ENCODE results near the gene MAPK10.
"Not testable (repeated sequence)": the region's sequence is repeated elsewhere in the genome, so short reads cannot be mapped to it uniquely, and the experiment has no call there.

The MAPK10 gene

DNA sequence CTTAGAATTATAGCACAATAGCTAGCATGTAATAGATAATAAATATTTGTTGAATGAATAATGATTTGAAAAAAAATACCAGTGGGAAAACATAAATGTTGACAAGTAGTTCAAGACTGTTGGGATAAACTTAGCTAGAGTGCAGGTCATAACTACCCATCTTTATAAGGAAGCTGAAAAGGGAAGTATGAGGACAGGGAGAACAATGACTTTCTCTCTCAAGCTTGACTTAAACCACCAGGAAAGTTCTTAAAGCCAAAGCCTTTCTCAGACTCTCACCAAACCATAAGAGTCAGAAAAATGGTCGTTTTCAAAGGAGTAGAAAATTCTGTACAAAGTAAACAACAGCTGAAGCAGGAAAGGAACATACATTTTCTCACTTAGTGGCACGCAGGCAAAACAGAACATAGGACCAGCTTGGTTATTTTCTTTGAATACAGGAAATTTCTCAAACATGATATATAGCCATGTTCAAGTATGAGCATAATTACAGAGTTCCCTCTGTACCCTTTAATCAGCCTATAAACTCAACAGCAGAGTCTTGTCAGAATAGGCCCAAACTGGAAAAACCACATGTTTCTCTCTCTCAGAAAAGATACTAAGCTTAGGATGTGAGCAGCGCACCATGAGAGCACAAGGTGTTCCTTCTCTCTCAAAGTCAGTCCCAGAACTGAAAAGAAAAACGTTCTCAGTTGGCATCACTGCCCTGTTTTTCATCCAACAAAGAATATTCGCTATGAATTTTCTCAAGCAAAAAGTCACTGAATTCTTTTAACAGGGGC lies 28.7 kb downstream of the MAPK10 start (continued):
- no peak for TF ChIP-seq ZNF473 (tag by site-specific recombination; IDR thresholded peaks at IDR 0.05)
- TF ChIP-seq ZNF768 (tag by site-specific recombination; IDR thresholded peaks at IDR 0.05): no peak

DNA sequence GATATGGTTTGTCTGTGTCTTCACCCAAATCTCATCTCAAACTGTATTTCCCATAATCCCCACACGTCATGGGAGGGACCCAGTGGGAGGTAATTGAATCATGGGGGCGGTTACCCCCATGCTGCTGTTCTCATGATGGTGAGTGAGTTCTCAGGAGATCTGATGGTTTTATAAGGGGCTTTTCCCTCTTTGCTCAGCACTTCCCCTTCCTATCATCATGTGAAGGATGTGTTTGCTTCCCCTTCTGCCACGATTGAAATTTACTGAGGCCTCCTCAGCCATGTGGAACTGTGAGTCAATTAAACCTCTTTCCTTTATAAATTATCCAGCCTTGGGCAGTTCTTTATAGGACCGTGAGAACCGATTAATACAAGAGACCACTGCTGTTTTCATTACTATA lies 29.4 kb downstream of the MAPK10 start:
- H3K9me3 ChIP-seq (ENCODE audit: control insufficient read depth, insufficient read depth, low read depth, low read length); H3K36me3 ChIP-seq (ENCODE audit: control insufficient read depth in 2 of 2, insufficient read depth in 1 of 2, low read length in 2 of 2); H3K4me1 ChIP-seq (ENCODE audit: control insufficient read depth, insufficient read depth, low read length); H3K27ac ChIP-seq (ENCODE audit: extremely low read depth, low read depth, low read length); H3K4me3 ChIP-seq (ENCODE audit: low read depth, low read length); POLR2A ChIA-PET; CTCF ChIA-PET: not testable (repeated sequence)

DNA sequence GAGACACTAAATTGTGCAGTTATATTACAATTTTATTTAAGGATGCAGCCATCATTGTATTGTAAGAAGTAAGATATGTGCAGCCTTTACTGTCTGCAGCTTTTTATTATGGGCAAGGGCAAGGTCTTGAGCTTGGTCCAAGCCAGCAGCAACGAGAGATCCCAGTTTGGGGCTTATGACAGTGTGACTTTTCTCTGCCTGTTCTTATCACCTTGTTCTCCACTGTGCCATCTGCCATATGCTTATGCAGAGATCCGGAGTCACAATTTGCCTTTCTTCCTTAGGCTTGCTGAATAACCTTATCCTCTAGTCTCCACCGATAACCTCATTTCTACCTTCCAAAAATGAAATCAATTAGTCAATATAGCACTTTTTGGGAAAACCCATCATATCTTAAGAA lies 30.4 kb downstream of the MAPK10 start:
- H3K27ac ChIP-seq (ENCODE audit: extremely low read depth, low read depth, low read length): no peak overlapping the region
- no peaks in the 10 kb centered on the region for H3K4me1 ChIP-seq (ENCODE audit: control insufficient read depth, insufficient read depth, low read length)
- CTCF ChIA-PET: no interaction called here
- POLR2A ChIA-PET: no interaction called here
- H3K36me3 ChIP-seq (ENCODE audit: control insufficient read depth in 2 of 2, insufficient read depth in 1 of 2, low read length in 2 of 2): no peaks in the 10 kb centered on the region
- TF ChIP-seq ZNF426 (tag by site-specific recombination; IDR thresholded peaks at IDR 0.05): no peak
- TF ChIP-seq ZNF521 (tag by site-specific recombination; IDR thresholded peaks at IDR 0.05): no peak
- no peak for TF ChIP-seq ZNF266 (tag by site-specific recombination; IDR thresholded peaks at IDR 0.05; ENCODE audit: low read depth)
- TF ChIP-seq ZNF514 (tag by site-specific recombination; IDR thresholded peaks at IDR 0.05): no peak
- TF ChIP-seq ZNF433 (tag by site-specific recombination; IDR thresholded peaks at IDR 0.05; ENCODE audit: low read depth): no peak
- TF ChIP-seq ZNF777 (tag by site-specific recombination; IDR thresholded peaks at IDR 0.05; ENCODE audit: borderline replicate concordance): no peak
- TF ChIP-seq, protein P1, sequence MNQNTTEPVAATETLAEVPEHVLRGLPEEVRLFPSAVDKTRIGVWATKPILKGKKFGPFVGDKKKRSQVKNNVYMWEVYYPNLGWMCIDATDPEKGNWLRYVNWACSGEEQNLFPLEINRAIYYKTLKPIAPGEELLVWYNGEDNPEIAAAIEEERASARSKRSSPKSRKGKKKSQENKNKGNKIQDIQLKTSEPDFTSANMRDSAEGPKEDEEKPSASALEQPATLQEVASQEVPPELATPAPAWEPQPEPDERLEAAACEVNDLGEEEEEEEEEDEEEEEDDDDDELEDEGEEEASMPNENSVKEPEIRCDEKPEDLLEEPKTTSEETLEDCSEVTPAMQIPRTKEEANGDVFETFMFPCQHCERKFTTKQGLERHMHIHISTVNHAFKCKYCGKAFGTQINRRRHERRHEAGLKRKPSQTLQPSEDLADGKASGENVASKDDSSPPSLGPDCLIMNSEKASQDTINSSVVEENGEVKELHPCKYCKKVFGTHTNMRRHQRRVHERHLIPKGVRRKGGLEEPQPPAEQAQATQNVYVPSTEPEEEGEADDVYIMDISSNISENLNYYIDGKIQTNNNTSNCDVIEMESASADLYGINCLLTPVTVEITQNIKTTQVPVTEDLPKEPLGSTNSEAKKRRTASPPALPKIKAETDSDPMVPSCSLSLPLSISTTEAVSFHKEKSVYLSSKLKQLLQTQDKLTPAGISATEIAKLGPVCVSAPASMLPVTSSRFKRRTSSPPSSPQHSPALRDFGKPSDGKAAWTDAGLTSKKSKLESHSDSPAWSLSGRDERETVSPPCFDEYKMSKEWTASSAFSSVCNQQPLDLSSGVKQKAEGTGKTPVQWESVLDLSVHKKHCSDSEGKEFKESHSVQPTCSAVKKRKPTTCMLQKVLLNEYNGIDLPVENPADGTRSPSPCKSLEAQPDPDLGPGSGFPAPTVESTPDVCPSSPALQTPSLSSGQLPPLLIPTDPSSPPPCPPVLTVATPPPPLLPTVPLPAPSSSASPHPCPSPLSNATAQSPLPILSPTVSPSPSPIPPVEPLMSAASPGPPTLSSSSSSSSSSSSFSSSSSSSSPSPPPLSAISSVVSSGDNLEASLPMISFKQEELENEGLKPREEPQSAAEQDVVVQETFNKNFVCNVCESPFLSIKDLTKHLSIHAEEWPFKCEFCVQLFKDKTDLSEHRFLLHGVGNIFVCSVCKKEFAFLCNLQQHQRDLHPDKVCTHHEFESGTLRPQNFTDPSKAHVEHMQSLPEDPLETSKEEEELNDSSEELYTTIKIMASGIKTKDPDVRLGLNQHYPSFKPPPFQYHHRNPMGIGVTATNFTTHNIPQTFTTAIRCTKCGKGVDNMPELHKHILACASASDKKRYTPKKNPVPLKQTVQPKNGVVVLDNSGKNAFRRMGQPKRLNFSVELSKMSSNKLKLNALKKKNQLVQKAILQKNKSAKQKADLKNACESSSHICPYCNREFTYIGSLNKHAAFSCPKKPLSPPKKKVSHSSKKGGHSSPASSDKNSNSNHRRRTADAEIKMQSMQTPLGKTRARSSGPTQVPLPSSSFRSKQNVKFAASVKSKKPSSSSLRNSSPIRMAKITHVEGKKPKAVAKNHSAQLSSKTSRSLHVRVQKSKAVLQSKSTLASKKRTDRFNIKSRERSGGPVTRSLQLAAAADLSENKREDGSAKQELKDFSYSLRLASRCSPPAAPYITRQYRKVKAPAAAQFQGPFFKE (tag by site-specific recombination; IDR thresholded peaks at IDR 0.05; ENCODE audit: borderline replicate concordance): no peak
- TF ChIP-seq ZNF416 (tag by site-specific recombination; IDR thresholded peaks at IDR 0.05): no peak
- TF ChIP-seq, protein P2, sequence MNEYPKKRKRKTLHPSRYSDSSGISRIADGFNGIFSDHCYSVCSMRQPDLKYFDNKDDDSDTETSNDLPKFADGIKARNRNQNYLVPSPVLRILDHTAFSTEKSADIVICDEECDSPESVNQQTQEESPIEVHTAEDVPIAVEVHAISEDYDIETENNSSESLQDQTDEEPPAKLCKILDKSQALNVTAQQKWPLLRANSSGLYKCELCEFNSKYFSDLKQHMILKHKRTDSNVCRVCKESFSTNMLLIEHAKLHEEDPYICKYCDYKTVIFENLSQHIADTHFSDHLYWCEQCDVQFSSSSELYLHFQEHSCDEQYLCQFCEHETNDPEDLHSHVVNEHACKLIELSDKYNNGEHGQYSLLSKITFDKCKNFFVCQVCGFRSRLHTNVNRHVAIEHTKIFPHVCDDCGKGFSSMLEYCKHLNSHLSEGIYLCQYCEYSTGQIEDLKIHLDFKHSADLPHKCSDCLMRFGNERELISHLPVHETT (tag by site-specific recombination; IDR thresholded peaks at IDR 0.05): no peak
- TF ChIP-seq ZNF501 (tag by site-specific recombination; IDR thresholded peaks at IDR 0.05): no peak
- TF ChIP-seq ZNF391 (tag by site-specific recombination; IDR thresholded peaks at IDR 0.05; ENCODE audit: borderline replicate concordance, low read depth): no peak
- TF ChIP-seq, protein P3, sequence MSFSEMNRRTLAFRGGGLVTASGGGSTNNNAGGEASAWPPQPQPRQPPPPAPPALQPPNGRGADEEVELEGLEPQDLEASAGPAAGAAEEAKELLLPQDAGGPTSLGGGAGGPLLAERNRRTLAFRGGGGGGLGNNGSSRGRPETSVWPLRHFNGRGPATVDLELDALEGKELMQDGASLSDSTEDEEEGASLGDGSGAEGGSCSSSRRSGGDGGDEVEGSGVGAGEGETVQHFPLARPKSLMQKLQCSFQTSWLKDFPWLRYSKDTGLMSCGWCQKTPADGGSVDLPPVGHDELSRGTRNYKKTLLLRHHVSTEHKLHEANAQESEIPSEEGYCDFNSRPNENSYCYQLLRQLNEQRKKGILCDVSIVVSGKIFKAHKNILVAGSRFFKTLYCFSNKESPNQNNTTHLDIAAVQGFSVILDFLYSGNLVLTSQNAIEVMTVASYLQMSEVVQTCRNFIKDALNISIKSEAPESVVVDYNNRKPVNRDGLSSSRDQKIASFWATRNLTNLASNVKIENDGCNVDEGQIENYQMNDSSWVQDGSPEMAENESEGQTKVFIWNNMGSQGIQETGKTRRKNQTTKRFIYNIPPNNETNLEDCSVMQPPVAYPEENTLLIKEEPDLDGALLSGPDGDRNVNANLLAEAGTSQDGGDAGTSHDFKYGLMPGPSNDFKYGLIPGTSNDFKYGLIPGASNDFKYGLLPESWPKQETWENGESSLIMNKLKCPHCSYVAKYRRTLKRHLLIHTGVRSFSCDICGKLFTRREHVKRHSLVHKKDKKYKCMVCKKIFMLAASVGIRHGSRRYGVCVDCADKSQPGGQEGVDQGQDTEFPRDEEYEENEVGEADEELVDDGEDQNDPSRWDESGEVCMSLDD (tag by site-specific recombination; IDR thresholded peaks at IDR 0.05): no peak
- TF ChIP-seq, protein P4, sequence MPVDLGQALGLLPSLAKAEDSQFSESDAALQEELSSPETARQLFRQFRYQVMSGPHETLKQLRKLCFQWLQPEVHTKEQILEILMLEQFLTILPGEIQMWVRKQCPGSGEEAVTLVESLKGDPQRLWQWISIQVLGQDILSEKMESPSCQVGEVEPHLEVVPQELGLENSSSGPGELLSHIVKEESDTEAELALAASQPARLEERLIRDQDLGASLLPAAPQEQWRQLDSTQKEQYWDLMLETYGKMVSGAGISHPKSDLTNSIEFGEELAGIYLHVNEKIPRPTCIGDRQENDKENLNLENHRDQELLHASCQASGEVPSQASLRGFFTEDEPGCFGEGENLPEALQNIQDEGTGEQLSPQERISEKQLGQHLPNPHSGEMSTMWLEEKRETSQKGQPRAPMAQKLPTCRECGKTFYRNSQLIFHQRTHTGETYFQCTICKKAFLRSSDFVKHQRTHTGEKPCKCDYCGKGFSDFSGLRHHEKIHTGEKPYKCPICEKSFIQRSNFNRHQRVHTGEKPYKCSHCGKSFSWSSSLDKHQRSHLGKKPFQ (tag by site-specific recombination; IDR thresholded peaks at IDR 0.05): no peak
- TF ChIP-seq, protein P5, sequence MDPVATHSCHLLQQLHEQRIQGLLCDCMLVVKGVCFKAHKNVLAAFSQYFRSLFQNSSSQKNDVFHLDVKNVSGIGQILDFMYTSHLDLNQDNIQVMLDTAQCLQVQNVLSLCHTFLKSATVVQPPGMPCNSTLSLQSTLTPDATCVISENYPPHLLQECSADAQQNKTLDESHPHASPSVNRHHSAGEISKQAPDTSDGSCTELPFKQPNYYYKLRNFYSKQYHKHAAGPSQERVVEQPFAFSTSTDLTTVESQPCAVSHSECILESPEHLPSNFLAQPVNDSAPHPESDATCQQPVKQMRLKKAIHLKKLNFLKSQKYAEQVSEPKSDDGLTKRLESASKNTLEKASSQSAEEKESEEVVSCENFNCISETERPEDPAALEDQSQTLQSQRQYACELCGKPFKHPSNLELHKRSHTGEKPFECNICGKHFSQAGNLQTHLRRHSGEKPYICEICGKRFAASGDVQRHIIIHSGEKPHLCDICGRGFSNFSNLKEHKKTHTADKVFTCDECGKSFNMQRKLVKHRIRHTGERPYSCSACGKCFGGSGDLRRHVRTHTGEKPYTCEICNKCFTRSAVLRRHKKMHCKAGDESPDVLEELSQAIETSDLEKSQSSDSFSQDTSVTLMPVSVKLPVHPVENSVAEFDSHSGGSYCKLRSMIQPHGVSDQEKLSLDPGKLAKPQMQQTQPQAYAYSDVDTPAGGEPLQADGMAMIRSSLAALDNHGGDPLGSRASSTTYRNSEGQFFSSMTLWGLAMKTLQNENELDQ (tag by site-specific recombination; IDR thresholded peaks at IDR 0.05; ENCODE audit: low read depth): no peak
- no peaks in the 10 kb centered on the region for H3K9me3 ChIP-seq (ENCODE audit: control insufficient read depth, insufficient read depth, low read depth, low read length)
- no peak overlapping the region for H3K4me3 ChIP-seq (ENCODE audit: low read depth, low read length)

Measured in HEK293 (cell line).